Measurements from ENCODE around the gene CDKAL1.
"Not testable (repeated sequence)": the region's sequence is repeated elsewhere in the genome, so short reads cannot be mapped to it uniquely, and the experiment has no call there.

CDKAL1 gene

GRCh38 chr6:20549398-20549797, 15.1 kb downstream of the CDKAL1 start:
- not testable (repeated sequence) for DNase-seq

- DNase-seq: no peak
These were observed 20.1 kb downstream of the CDKAL1 start for GRCh38 chr6:20554326-20554725.

GRCh38 chr6:20554817-20555216, 20.6 kb downstream of the CDKAL1 start:
- no peak for DNase-seq

- no peak for DNase-seq
These were observed 25.8 kb downstream of the CDKAL1 start for GRCh38 chr6:20559924-20560551.

GRCh38 chr6:20563377-20563776, 29.1 kb downstream of the CDKAL1 start:
- no peak for DNase-seq

GRCh38 chr6:20564269-20564668, 30.0 kb downstream of the CDKAL1 start:
- no peak for DNase-seq

- DNase-seq: no peak
These were observed 30.5 kb downstream of the CDKAL1 start for GRCh38 chr6:20564777-20565176.

GRCh38 chr6:20565342-20565741, 31.1 kb downstream of the CDKAL1 start:
- DNase-seq: no peak

GRCh38 chr6:20566109-20566508, 31.9 kb downstream of the CDKAL1 start:
- no peak for DNase-seq

GRCh38 chr6:20569000-20569610, 34.8 kb downstream of the CDKAL1 start:
- DNase-seq: no peak

- DNase-seq: no peak
These were observed 37.0 kb downstream of the CDKAL1 start for GRCh38 chr6:20571261-20571660.

GRCh38 chr6:20572288-20572687, 38.0 kb downstream of the CDKAL1 start:
- no peak for DNase-seq

GRCh38 chr6:20572940-20573339, 38.7 kb downstream of the CDKAL1 start:
- no peak for DNase-seq

GRCh38 chr6:20574355-20574754, 40.1 kb downstream of the CDKAL1 start:
- no peak for DNase-seq

- no peak for DNase-seq
These were observed 40.9 kb downstream of the CDKAL1 start for GRCh38 chr6:20575125-20575524.

GRCh38 chr6:20575704-20576451, 41.6 kb downstream of the CDKAL1 start:
- DNase-seq: no peak

GRCh38 chr6:20577173-20577688, 43.0 kb downstream of the CDKAL1 start:
- DNase-seq: no peak

GRCh38 chr6:20581070-20581469, 46.8 kb downstream of the CDKAL1 start:
- DNase-seq: no peak

- DNase-seq: no peak
These were observed 48.6 kb downstream of the CDKAL1 start for GRCh38 chr6:20582586-20583443.

- DNase-seq: no peak
These were observed 49.2 kb downstream of the CDKAL1 start for GRCh38 chr6:20583444-20583800.

- no peak for DNase-seq
These were observed 50.0 kb downstream of the CDKAL1 start for GRCh38 chr6:20584100-20584731.

- DNase-seq: no peak
These were observed 55.0 kb downstream of the CDKAL1 start for GRCh38 chr6:20589266-20589665.

All from right kidney (tissue), 1 donor.